ENCODE results near the gene RAB32.

RAB32 gene

DNA sequence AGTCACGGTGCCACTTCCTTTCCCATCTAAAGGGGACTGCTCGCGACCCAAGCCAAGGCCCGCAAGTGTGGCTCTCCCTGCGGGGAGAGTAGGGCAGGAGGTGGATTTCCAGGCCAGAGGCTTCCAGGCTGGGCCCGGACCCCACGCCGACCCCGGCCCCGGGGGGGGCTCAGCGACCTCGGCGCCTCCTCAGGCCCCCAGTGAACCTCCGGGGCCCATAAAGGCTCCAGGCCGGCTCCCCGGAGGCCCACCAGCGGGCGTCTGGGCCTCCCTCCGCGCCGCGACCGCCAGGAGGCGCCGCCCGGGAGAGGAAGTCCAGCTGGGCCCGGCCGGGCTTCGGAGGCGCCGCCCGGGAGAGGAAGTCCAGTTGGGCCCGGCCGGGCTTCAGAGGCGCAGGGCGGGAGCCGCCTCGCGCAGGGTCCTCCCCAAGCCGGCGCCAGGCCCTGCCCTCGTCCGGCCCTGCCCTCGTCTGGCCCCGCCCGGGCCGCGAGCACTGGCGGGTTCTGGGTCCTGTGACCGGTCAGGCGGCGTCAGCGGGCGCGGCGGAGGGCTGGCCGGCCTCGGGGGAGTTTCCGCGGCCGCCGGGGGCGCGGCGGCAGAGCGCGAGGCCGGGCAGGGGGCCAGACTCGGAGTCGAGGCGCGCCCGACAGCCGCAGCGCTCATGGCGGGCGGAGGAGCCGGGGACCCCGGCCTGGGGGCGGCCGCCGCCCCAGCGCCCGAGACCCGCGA is at the start of gene RAB32:
Gene RAB32 (plus strand): TSS at position 623 of the 729 bp plus-strand sequence. CDS start 39 bp downstream, at position 662.
- Histone ChIP-seq H3K9me3 (ENCODE audit: control insufficient read depth, low read length) (no peaks in the 10 kb centered on the region), H3K36me3 (ENCODE audit: control insufficient read depth, insufficient read depth, low read length) (no peaks in the 10 kb centered on the region), H3K4me1 (ENCODE audit: control insufficient read depth, insufficient read depth, low read length) (peaks cover 6% of the 10 kb centered on the region), H3K27me3 (ENCODE audit: control insufficient read depth, insufficient read depth, low read length) (no peaks in the 10 kb centered on the region), H3K4me3 (ENCODE audit: low read length) (peak within 1 kb of the TSS; percentile 27), H3K9ac (ENCODE audit: low read length) (peak within 1 kb of the TSS; percentile 93)

DNA sequence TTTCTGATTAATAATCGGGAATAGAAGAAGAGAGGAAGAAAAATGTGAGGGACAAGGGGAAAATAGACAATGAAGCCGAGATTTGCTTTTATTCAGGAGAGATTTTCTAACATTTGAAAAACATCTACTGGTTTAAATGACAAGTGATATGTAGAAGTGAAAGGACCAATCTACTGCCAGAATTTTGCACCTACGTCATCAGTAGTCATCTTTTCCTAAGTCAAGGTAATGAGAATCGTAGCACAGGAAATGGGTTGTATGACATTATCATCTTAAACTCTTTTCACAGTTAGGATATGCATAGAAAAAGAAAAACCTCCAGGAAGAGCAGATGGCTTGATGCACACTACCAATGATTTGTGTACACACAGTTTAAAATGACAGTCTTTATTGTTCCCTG is 45.3 kb upstream of the RAB32 start:
- no peaks in the 10 kb centered on the region for H3K36me3 ChIP-seq (ENCODE audit: control insufficient read depth, insufficient read depth, low read length)
- no peak overlapping the region for H3K9ac ChIP-seq (ENCODE audit: low read length)
- no peaks in the 10 kb centered on the region for H3K9me3 ChIP-seq (ENCODE audit: control insufficient read depth, low read length)
- H3K27me3 ChIP-seq (ENCODE audit: control insufficient read depth, insufficient read depth, low read length), result no peaks in the 10 kb centered on the region
- H3K4me3 ChIP-seq (ENCODE audit: low read length), result no peak overlapping the region
- no peaks in the 10 kb centered on the region for H3K4me1 ChIP-seq (ENCODE audit: control insufficient read depth, insufficient read depth, low read length)

DNA sequence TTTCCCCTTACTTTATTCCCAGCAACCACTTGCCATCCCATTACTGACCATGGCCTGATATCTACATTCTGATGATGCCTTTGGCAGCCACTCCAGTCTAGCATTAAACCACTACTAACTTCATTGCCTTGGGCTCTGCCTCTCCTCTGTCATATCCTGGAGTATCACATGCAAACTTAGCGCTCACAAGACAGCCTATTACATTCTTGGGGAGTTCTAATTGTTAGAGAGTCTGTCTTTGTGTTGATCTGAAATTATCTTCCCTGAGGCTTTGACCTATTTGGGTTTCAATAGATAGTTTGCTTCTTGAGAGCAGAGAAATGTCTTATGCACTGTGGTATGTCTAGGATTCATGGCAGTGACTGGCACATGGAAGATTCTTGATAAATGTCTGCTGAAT is 40.5 kb upstream of the RAB32 start:
- Histone ChIP-seq H3K9me3 (ENCODE audit: control insufficient read depth, low read length) (no peaks in the 10 kb centered on the region), H3K9ac (ENCODE audit: low read length) (no peak overlapping the region), H3K27me3 (ENCODE audit: control insufficient read depth, insufficient read depth, low read length) (no peaks in the 10 kb centered on the region), H3K4me3 (ENCODE audit: low read length) (no peak overlapping the region), H3K4me1 (ENCODE audit: control insufficient read depth, insufficient read depth, low read length) (no peaks in the 10 kb centered on the region), H3K36me3 (ENCODE audit: control insufficient read depth, insufficient read depth, low read length) (no peaks in the 10 kb centered on the region)

DNA sequence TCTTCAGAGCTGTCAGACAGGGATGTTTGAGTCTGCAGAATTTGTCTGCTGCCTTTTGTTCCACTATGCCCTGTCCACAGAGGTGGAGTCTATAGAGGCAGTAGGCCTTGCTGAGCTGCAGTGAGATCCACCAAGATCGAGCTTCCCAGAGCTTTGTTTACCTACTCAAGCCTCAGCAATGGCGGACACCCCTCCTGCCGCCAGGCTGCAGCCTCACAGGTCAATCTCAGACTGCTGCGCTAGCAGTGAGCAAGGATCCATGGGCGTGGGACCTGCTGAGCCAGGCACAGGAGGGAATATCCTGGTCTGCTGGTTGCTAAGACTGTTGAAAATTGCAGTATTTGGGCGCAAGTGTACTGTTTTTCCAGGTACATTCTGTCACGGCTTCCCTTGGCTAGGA is 28.4 kb upstream of the RAB32 start:
- Histone ChIP-seq H3K9ac (ENCODE audit: low read length) (no peak overlapping the region), H3K4me1 (ENCODE audit: control insufficient read depth, insufficient read depth, low read length) (no peaks in the 10 kb centered on the region), H3K27me3 (ENCODE audit: control insufficient read depth, insufficient read depth, low read length) (no peaks in the 10 kb centered on the region), H3K9me3 (ENCODE audit: control insufficient read depth, low read length) (no peaks in the 10 kb centered on the region), H3K4me3 (ENCODE audit: low read length) (no peak overlapping the region), H3K36me3 (ENCODE audit: control insufficient read depth, insufficient read depth, low read length) (no peaks in the 10 kb centered on the region)

DNA sequence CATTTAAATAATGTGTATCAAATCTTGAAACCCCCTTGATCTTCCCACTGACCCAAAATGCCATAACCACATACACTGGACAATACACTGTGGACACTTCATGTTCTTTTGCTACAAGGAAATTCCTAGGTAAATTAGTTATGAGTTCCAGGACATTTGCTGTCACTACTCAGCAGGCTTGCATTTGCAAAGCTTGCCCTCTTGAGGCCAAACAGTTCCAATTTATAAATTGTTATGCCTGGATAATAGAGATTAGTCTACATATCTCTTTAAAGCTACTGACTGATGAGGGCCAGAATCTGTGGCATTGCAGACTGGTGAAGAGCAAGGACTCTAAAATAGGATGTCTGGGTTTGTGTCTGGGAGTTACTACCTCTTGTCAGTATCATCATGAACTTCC is 17.4 kb upstream of the RAB32 start:
- H3K9me3 ChIP-seq (ENCODE audit: control insufficient read depth, low read length), result no peaks in the 10 kb centered on the region

DNA sequence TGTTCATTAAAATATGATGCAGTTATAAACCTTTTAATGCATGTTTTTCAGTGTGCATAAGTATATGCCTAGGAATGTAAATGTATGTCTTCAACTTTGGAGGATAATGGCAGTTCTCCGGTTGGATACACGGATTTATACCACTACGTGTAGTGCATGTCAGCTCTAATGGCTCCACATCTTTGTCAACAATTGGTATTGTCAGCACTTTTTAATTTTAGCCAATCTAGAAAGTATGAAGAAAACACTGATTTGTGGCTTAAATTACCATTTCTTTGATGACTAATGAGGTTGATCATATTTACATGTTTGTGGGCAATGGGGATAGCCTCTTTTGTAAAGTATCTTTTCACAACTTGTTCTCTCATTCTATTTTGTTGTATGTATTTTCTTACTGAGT is 10.9 kb upstream of the RAB32 start:
- H3K4me3 ChIP-seq (ENCODE audit: low read length), result no peak overlapping the region
- no peaks in the 10 kb centered on the region for H3K4me1 ChIP-seq (ENCODE audit: control insufficient read depth, insufficient read depth, low read length)
- no peak overlapping the region for H3K9ac ChIP-seq (ENCODE audit: low read length)
- H3K36me3 ChIP-seq (ENCODE audit: control insufficient read depth, insufficient read depth, low read length), result no peaks in the 10 kb centered on the region
- H3K27me3 ChIP-seq (ENCODE audit: control insufficient read depth, insufficient read depth, low read length), result no peaks in the 10 kb centered on the region
- no peaks in the 10 kb centered on the region for H3K9me3 ChIP-seq (ENCODE audit: control insufficient read depth, low read length)

More for the DNA sequence above, 17.4 kb upstream of the RAB32 start:
- H3K4me1 ChIP-seq (ENCODE audit: control insufficient read depth, insufficient read depth, low read length), result no peaks in the 10 kb centered on the region
- H3K4me3 ChIP-seq (ENCODE audit: low read length), result no peak overlapping the region
- no peaks in the 10 kb centered on the region for H3K36me3 ChIP-seq (ENCODE audit: control insufficient read depth, insufficient read depth, low read length)
- no peak overlapping the region for H3K9ac ChIP-seq (ENCODE audit: low read length)
- no peaks in the 10 kb centered on the region for H3K27me3 ChIP-seq (ENCODE audit: control insufficient read depth, insufficient read depth, low read length)

DNA sequence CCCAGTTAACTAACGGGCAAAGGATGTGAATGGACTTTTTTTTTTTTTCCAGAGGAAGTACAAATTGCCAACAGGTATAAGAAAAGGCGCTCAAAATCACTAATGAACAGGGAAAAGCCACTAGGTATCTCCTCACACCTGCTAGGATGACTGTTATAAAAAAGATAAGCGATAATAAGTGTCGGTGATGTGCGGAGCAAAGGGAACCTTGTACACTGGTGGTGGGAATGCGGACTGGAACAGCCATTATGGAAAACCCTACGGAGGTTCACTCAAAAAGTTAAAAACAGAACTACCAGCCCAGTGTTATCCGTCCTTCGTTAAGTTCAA is 787 bp upstream of the RAB32 start:
- H3K36me3 ChIP-seq (ENCODE audit: control insufficient read depth, insufficient read depth, low read length), result no peaks in the 10 kb centered on the region

DNA sequence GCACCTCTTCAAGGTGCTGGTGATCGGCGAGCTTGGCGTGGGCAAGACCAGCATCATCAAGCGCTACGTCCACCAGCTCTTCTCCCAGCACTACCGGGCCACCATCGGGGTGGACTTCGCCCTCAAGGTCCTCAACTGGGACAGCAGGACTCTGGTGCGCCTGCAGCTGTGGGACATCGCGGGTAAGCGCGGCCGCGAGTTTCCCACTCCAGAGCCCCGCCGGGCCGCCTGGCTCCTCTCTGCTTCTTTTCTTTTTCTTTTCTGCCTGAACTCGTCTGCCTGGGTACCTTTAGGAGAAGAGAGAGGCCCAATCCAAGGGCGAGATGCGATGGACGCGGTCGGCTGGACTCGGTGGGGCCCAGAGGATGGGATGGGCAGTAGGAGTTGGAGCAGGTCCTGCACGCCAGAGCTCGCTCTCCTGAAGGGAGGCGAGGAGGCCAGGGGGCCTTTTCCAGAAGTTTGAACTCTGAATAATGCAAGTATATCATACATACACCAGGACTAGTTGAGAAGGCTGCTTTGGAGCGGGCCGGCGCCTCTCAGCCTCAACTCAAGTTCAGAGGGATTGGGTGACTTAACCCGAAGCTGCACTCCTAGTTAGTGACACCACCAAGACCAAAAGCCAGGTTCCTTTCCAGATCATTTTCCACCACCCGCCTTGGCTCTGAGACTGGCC is 445 bp downstream of the RAB32 start:
- Histone ChIP-seq H3K4me1 (ENCODE audit: control insufficient read depth, insufficient read depth, low read length) (peaks cover 6% of the 10 kb centered on the region), H3K9ac (ENCODE audit: low read length) (peak overlapping the region; percentile 92), H3K9me3 (ENCODE audit: control insufficient read depth, low read length) (no peaks in the 10 kb centered on the region), H3K27me3 (ENCODE audit: control insufficient read depth, insufficient read depth, low read length) (no peaks in the 10 kb centered on the region), H3K4me3 (ENCODE audit: low read length) (peak overlapping the region; percentile 27), H3K36me3 (ENCODE audit: control insufficient read depth, insufficient read depth, low read length) (no peaks in the 10 kb centered on the region)

More for the DNA sequence above, 787 bp upstream of the RAB32 start:
- peaks cover 6% of the 10 kb centered on the region for H3K4me1 ChIP-seq (ENCODE audit: control insufficient read depth, insufficient read depth, low read length)
- peak overlapping the region; percentile 93 for H3K9ac ChIP-seq (ENCODE audit: low read length)
- H3K4me3 ChIP-seq (ENCODE audit: low read length), result no peak overlapping the region
- no peaks in the 10 kb centered on the region for H3K9me3 ChIP-seq (ENCODE audit: control insufficient read depth, low read length)
- no peaks in the 10 kb centered on the region for H3K27me3 ChIP-seq (ENCODE audit: control insufficient read depth, insufficient read depth, low read length)

DNA sequence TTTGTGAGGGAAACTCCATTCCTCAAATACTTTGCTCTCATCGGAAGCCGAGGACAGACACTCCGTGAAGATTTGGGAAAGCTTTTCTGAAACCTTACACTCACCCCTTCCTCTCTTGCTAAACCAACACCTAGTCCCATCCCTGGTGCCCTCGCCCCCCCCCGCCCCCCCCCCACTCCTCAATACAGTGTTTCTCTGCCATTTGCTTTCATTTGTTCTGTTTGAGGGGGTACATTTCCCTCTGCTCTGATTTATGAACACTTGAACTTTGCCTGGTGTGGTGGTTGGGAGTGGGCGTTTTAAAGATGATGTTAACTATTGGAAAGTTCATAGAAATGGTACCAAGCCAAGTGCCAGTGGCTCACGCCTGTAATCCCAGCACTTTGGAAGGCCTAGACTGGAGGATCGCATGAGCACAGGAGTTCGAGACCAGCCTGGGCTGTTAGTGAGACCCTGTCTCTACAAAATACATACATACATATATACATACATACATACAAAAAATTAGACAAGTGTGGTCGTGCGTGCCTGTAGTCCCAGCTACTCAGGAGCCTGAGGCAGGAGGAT is 1.1 kb downstream of the RAB32 start:
- Histone ChIP-seq H3K36me3 (ENCODE audit: control insufficient read depth, insufficient read depth, low read length) (no peaks in the 10 kb centered on the region), H3K9me3 (ENCODE audit: control insufficient read depth, low read length) (no peaks in the 10 kb centered on the region), H3K4me1 (ENCODE audit: control insufficient read depth, insufficient read depth, low read length) (peaks cover 6% of the 10 kb centered on the region), H3K4me3 (ENCODE audit: low read length) (peak overlapping the region; percentile 27), H3K9ac (ENCODE audit: low read length) (peak overlapping the region; percentile 92), H3K27me3 (ENCODE audit: control insufficient read depth, insufficient read depth, low read length) (no peaks in the 10 kb centered on the region)

DNA sequence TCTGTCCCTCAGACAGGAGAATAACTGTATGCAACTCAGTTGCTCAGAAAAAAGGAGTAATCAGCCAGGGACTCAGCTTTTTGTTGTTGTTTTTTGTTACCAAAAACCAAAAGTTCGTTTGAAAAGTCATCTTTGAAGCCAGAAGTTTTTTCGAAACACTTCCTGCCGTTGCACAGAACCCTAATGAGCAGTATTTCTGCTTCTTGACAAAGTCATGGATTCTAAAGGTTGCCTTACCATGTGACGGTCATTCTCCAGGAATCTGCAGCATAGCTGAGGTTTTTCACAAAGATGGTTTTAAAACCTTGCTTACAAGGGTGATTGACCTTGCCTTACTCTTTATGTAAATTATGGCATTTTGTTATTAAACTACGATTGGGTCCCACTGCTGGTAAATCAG is 1.9 kb downstream of the RAB32 start:
- Histone ChIP-seq H3K36me3 (ENCODE audit: control insufficient read depth, insufficient read depth, low read length) (no peaks in the 10 kb centered on the region), H3K4me3 (ENCODE audit: low read length) (no peak overlapping the region), H3K4me1 (ENCODE audit: control insufficient read depth, insufficient read depth, low read length) (peaks cover 6% of the 10 kb centered on the region), H3K27me3 (ENCODE audit: control insufficient read depth, insufficient read depth, low read length) (no peaks in the 10 kb centered on the region), H3K9me3 (ENCODE audit: control insufficient read depth, low read length) (no peaks in the 10 kb centered on the region), H3K9ac (ENCODE audit: low read length) (peak overlapping the region; percentile 18)

DNA sequence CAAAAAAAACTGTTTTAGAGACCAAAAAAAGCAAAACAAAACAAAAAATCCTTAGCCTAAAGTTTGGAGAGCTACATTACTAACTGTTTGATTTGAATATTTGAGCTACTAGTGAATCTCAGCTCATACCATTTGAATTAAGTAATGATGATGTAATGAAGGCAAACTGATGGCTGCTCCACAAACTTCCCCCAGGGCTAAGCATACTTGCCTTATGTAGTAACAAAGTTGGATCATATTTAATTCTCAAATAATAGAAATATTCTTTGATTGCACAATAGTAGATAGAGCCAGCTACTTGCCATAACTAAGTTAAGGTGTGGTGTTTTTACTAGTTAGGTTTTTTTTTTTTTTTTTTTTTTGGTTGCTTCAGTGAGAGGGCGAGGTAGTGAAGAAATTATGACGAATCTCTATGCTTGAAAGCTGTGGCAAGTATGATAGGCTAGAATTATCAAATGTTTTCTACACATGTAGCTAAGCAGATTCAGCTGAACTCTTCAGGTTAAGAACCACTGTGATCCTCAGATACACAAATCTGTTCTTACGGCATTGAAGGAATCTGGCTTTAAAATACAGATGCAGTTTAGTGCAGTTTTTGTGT is 2.9 kb downstream of the RAB32 start:
- Histone ChIP-seq H3K4me3 (ENCODE audit: low read length) (no peak overlapping the region), H3K9me3 (ENCODE audit: control insufficient read depth, low read length) (no peaks in the 10 kb centered on the region), H3K4me1 (ENCODE audit: control insufficient read depth, insufficient read depth, low read length) (peaks cover 6% of the 10 kb centered on the region), H3K9ac (ENCODE audit: low read length) (no peak overlapping the region), H3K27me3 (ENCODE audit: control insufficient read depth, insufficient read depth, low read length) (no peaks in the 10 kb centered on the region), H3K36me3 (ENCODE audit: control insufficient read depth, insufficient read depth, low read length) (no peaks in the 10 kb centered on the region)

DNA sequence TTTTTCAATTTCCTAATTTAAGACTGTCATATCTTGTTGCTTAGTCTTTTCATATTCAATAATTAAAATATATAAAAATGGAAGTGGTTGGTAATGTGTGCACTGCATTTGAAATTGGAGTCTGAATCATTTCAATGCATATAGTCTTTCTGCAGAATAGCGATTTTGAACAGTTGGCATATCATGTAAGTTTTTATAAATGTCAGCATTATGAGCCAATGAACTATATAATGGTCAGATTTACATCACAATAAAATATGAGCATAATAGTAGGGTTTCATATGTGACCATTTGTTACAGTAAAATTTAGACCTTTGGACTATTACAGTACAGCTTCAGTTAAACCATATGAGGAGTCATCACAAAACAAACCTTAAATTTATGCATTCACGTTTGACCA is 4.3 kb downstream of the RAB32 start:
- H3K27me3 ChIP-seq (ENCODE audit: control insufficient read depth, insufficient read depth, low read length), result no peaks in the 10 kb centered on the region
- no peaks in the 10 kb centered on the region for H3K36me3 ChIP-seq (ENCODE audit: control insufficient read depth, insufficient read depth, low read length)
- H3K4me3 ChIP-seq (ENCODE audit: low read length), result no peak overlapping the region
- H3K9ac ChIP-seq (ENCODE audit: low read length), result no peak overlapping the region
- H3K9me3 ChIP-seq (ENCODE audit: control insufficient read depth, low read length), result no peaks in the 10 kb centered on the region
- peaks cover 14% of the 10 kb centered on the region for H3K4me1 ChIP-seq (ENCODE audit: control insufficient read depth, insufficient read depth, low read length)
